SK-N-MC (cell line): Measurements from ENCODE around the gene ANXA3.

Experiments
- DNase-seq: peaks from one replicate; pipeline ENCODE4 v3.0.0-alpha.2; 2011; ENCODE audit warnings: low read depth, low spot score
- H3K27ac ChIP-seq: fragments of 200-600 bp; sonication (generic); 2 replicates; pipeline ENCODE4 v1.5.1; 2016; ENCODE audit warnings: mixed run types
- H3K36me3 ChIP-seq: fragments of 200-600 bp; sonication (generic); 2 replicates; pipeline ENCODE4 v1.6.1; 2017; ENCODE audit warnings: antibody characterized with exemption, low read length, mixed read lengths; ENCODE audit not compliant: insufficient read depth
- H3K4me3 ChIP-seq: fragments of 200-600 bp; sonication (generic); 2 replicates; pipeline ENCODE4 v1.5.1; 2016
- H3K9ac ChIP-seq: fragments of 200-600 bp; sonication (generic); 2 replicates; pipeline ENCODE4 v1.8.0; 2017; ENCODE audit warnings: mixed run types, mixed read lengths; ENCODE audit not compliant: insufficient read length
- H3K9me3 ChIP-seq: fragments of 200-600 bp; sonication (generic); 2 replicates; pipeline ENCODE4 v1.6.1; 2017; ENCODE audit warnings: low read depth, mild to moderate bottlenecking, antibody characterized with exemption, low read length, moderate library complexity, mixed read lengths
- EZH2 ChIP-seq: fragments of 200-600 bp; sonication (generic); IDR thresholded peaks from one replicate; pipeline ENCODE4 v1.6.1; 2017; ENCODE audit warnings: antibody characterized with exemption
- FOXP2 ChIP-seq: optimal IDR thresholded peaks from 2 replicates; pipeline ENCODE3; 2011; ENCODE audit warnings: mild to moderate bottlenecking, moderate library complexity; ENCODE audit not compliant: insufficient read depth; ENCODE audit errors: extremely low read length, control extremely low read depth
- POLR2AphosphoS5 ChIP-seq: IDR thresholded peaks from 2 replicates; pipeline ENCODE4 v1.6.1; 2012; ENCODE audit warnings: mild to moderate bottlenecking, low read depth, low read length, borderline replicate concordance

Gene ANXA3

GRCh38 chr4:78638337-78639172, 87.0 kb downstream of the ANXA3 start:
- H3K9me3 ChIP-seq: no peaks in the 10 kb centered on the region
- DNase-seq: no peak
- H3K9ac ChIP-seq: no peak overlapping the region
- TF ChIP-seq FOXP2: no peak
- TF ChIP-seq EZH2: no peak
- no peak for TF ChIP-seq POLR2AphosphoS5
- H3K4me3 ChIP-seq: no peak overlapping the region
- peak overlapping the region; percentile 9; the same call in 1 of the 2 replicates for H3K27ac ChIP-seq
- no peaks in the 10 kb centered on the region for H3K36me3 ChIP-seq

GRCh38 chr4:78640714-78641113, 89.1 kb downstream of the ANXA3 start:
- no peak overlapping the region for H3K9ac ChIP-seq
- no peaks in the 10 kb centered on the region for H3K9me3 ChIP-seq
- H3K27ac ChIP-seq: no peak overlapping the region
- no peak for TF ChIP-seq POLR2AphosphoS5
- TF ChIP-seq FOXP2: no peak
- no peak for TF ChIP-seq EZH2
- no peaks in the 10 kb centered on the region for H3K36me3 ChIP-seq
- no peak for DNase-seq
- H3K4me3 ChIP-seq: no peak overlapping the region

- Histone ChIP-seq H3K9me3 (no peaks in the 10 kb centered on the region), H3K9ac (no peak overlapping the region), H3K4me3 (no peak overlapping the region), H3K27ac (no peak overlapping the region), H3K36me3 (no peaks in the 10 kb centered on the region)
- no peak for DNase-seq
- TF ChIP-seq FOXP2: no peak
- TF ChIP-seq EZH2: no peak
- TF ChIP-seq POLR2AphosphoS5: no peak
These were observed 91.4 kb downstream of the ANXA3 start for GRCh38 chr4:78642934-78643333.

GRCh38 chr4:78644063-78644691, 92.6 kb downstream of the ANXA3 start:
- Histone ChIP-seq H3K27ac (no peak overlapping the region), H3K9ac (no peak overlapping the region), H3K9me3 (no peaks in the 10 kb centered on the region), H3K4me3 (no peak overlapping the region), H3K36me3 (no peaks in the 10 kb centered on the region)
- TF ChIP-seq POLR2AphosphoS5 (no peak), EZH2 (no peak), FOXP2 (no peak)
- no peak for DNase-seq

- no peaks in the 10 kb centered on the region for H3K9me3 ChIP-seq
- no peak for DNase-seq
- peak overlapping the region; percentile 71; the same call in 1 of the 2 replicates for H3K4me3 ChIP-seq
- H3K27ac ChIP-seq: peak overlapping the region; percentile 100
- peak overlapping the region; percentile 85 for H3K9ac ChIP-seq
- no peaks in the 10 kb centered on the region for H3K36me3 ChIP-seq
- TF ChIP-seq FOXP2: no peak
- no peak for TF ChIP-seq EZH2
- no peak for TF ChIP-seq POLR2AphosphoS5
These were observed 93.3 kb downstream of the ANXA3 start for GRCh38 chr4:78644744-78645330.

GRCh38 chr4:78645853-78646757, 94.5 kb downstream of the ANXA3 start:
- no peak for TF ChIP-seq EZH2
- peak; percentile 40 for TF ChIP-seq FOXP2
- Histone ChIP-seq H3K27ac (peak overlapping the region; percentile 100), H3K4me3 (peak overlapping the region; percentile 71), H3K9ac (peak overlapping the region; percentile 85), H3K36me3 (no peaks in the 10 kb centered on the region), H3K9me3 (no peaks in the 10 kb centered on the region)
- peak; percentile 82 for DNase-seq

GRCh38 chr4:78647272-78647671, 95.7 kb downstream of the ANXA3 start:
- TF ChIP-seq EZH2 (no peak), POLR2AphosphoS5 (no peak), FOXP2 (no peak)
- H3K27ac ChIP-seq: peak overlapping the region; percentile 100
- H3K36me3 ChIP-seq: no peaks in the 10 kb centered on the region

More at GRCh38 chr4:78647272-78647671, 95.7 kb downstream of the ANXA3 start:
- no peak for DNase-seq
- no peak overlapping the region for H3K4me3 ChIP-seq
- H3K9ac ChIP-seq: no peak overlapping the region
- no peaks in the 10 kb centered on the region for H3K9me3 ChIP-seq
